ENCODE data around the gene FMN1.

Gene FMN1

DNA sequence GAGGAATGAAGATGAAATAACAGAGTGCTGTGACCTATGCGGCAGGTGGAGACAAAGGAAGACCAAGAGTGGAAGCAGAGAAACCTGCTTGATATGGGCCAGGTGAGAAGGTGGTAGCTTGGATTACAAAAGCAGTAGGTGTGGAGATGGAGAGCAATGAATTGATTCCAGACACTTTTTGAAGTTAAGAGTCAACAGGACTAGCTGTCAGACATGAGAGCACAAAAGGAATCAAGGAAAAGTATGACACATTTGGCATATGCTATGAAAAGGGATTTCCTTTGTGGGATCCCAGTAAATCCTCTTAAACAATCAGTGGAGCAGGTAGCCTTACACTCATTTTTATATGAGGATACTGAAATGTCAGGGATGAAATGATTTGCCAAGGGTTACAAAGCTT, 316.2 kb downstream of the FMN1 start:
- H3K4me3 ChIP-seq (ENCODE audit: low read depth, low read length): no peak overlapping the region
- TF ChIP-seq, protein P1, sequence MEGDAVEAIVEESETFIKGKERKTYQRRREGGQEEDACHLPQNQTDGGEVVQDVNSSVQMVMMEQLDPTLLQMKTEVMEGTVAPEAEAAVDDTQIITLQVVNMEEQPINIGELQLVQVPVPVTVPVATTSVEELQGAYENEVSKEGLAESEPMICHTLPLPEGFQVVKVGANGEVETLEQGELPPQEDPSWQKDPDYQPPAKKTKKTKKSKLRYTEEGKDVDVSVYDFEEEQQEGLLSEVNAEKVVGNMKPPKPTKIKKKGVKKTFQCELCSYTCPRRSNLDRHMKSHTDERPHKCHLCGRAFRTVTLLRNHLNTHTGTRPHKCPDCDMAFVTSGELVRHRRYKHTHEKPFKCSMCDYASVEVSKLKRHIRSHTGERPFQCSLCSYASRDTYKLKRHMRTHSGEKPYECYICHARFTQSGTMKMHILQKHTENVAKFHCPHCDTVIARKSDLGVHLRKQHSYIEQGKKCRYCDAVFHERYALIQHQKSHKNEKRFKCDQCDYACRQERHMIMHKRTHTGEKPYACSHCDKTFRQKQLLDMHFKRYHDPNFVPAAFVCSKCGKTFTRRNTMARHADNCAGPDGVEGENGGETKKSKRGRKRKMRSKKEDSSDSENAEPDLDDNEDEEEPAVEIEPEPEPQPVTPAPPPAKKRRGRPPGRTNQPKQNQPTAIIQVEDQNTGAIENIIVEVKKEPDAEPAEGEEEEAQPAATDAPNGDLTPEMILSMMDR (IDR thresholded peaks at IDR 0.05; ENCODE audit: low read depth, low read length): no peak

DNA sequence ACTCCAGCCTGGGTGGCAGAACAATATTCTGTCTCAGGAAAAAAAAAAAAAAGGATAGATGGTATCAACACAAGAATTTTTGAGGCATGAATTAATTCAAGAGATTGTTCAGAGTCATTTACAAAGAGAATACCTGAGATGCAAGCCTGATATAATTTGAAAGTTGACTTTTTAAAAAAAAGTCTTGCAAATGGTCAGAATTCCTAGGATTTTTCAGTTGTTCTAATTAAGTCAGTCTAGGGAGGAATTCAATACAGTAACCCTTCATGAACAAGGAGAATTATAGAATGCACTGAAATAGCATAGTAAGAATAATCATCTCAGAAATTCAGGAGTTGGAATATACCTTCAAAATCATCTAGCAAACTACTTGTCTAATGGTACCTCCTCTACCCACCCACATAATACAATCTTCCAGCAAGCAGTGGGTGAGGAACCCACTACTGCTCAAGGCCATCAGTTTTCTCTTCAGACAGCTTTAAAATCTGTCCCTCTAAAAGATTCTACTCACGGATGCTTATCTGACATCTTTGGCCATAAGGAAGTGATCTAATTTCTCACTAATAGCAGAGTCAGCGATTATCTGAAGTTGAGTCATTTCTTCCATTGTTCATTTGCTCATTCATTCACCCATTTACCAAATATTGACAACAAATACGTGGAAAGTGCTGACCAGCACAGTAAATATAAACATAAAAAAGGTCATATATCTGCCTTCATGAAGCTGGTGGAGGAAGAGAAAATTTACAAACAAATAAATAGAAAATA, 317.1 kb downstream of the FMN1 start:
- H3K4me3 ChIP-seq (ENCODE audit: low read depth, low read length): no peak overlapping the region
- TF ChIP-seq, protein P1 (IDR thresholded peaks at IDR 0.05; ENCODE audit: low read depth, low read length): no peak

DNA sequence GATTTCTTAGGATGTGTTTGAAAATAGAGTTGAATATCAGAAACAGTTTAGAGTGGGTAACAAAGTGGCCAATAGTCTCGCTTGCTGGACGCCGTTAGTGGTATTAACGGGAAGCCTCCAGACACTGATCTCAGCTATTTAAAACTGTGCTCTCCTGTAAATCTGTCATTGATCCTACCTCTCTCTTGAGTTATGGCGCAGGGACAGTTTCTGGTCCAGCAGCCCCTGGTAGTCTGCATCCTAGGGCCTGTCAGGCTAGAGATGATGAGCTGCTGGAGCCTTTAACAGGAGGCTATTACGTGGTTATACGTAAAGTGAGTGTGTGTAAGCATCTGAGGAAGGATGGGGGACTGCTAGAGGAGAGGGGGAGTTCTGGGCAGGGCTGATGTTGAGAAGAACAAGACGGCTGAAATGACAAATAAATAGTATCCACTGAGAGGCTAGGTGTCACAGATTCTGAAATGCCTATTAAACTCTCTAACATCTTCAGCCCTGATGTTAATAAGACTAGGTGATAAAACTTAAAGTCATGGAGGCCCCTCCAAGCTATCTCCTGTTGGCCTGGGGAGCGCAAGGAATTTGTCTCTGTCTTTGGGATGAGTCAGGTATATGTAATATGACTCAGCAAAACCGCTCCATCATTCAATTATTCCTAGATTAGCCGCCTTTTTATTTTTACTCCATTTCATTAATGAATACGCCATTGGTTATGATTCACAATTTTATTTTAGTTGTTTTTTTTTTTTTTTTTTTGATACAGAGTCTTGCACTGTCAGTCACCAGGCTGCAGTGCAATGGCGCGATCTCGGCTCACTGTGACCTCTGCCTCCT, 321.0 kb downstream of the FMN1 start:
- TF ChIP-seq, protein P1 (IDR thresholded peaks at IDR 0.05; ENCODE audit: low read depth, low read length): no peak
- H3K4me3 ChIP-seq (ENCODE audit: low read depth, low read length): no peak overlapping the region

DNA sequence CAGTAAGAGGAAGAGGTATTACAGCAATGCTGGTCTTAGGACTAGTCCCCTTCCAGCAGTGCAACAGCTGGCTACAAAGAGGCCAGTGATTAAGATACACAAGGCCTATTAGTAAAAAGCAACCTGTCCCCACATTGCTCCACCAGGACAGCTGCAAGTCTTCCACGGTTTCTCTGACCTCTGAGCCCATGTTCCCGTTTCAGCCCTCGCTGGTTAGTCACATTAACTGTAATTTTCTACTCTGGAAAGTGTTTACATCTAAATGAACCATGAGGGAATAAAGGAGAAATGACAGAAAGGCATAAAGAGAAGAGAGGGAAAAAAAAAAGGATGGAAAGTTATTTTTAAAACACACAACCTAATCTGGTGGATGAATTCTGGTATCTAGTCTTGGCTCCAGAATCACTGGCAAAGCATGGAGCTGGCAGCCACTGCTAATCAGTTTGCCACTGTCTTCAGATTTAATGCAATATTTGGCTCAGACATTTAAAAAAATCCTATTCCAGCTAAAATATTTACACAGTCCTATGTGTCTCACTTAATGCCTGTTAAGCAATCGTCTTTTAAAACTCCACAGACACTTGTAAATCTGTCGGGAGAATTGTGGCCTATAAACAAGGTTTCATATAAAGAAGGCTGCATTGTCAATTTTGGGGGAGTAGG, 321.8 kb downstream of the FMN1 start:
- TF ChIP-seq, protein P1 (IDR thresholded peaks at IDR 0.05; ENCODE audit: low read depth, low read length): no peak
- H3K4me3 ChIP-seq (ENCODE audit: low read depth, low read length): no peak overlapping the region

DNA sequence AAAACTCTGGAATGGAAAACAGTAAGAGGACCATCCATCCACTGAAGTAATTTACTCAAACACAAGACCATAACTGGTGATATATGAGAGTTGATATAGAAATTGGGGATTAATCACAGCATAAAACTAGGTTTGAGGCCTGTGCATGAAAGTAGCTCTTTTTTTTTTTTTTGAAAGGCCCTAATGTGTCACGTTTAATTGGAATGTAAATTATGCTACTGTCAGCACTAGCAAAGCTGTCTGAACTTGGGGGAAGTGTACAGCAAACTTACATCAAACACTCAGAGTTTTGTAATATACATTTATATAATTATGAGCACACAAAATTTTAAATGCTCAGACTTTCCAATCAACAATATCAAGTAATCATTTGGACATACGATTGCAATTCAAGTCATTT, 322.6 kb downstream of the FMN1 start:
- no peak overlapping the region for H3K4me3 ChIP-seq (ENCODE audit: low read depth, low read length)
- TF ChIP-seq, protein P1 (IDR thresholded peaks at IDR 0.05; ENCODE audit: low read depth, low read length): no peak

DNA sequence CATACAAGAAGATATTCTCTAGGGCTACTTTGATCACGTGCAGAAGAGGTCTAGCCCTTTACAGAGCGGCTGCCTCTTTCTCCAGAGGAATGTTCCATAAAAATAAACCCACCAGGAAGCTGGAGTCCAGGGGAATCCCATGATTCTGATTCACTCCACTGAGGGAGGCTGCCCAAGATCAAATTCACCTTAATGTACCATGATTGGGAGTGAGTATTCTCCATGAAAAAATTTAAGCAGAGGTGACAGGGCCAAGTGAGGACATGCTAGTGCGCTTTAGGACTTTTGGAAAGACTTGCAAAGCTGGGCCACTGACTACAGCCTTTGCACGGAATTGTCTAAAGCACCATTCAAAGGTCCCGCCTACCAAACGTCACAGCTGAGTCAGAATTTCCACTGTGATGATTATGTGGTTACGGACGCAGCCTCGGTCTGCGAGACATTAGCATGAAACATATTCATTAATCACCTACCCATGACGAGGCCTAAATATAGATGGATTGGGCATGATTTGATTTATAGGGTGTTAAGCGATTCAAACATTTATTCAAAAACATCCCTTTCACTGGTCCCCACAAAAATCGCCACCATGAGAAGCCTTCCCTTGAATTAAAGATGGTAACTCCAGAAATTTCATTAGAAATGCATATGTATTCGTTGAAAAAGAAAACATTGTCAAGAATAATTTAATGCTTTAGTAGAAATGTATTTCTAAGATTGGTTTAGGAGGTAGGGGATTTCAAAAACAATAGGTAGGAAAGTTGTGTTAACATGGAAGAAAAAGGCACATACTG, 324.1 kb downstream of the FMN1 start:
- TF ChIP-seq, protein P1 (IDR thresholded peaks at IDR 0.05; ENCODE audit: low read depth, low read length): no peak
- H3K4me3 ChIP-seq (ENCODE audit: low read depth, low read length): no peak overlapping the region

Data from WI38 (cell line).